SK-N-SH (cell line): ENCODE measurements around the gene RBL1.

Experiments
- CTCF ChIP-seq: fragments of 200-600 bp; sonication (generic); IDR thresholded peaks from 2 replicates; pipeline ENCODE4 v1.6.1; 2017; ENCODE audit warnings: antibody characterized with exemption, mild to moderate bottlenecking, moderate library complexity
- ELF1 ChIP-seq: IDR thresholded peaks from 2 replicates; pipeline ENCODE4 v1.4.0; 2012
- EP300 ChIP-seq, 2 experiments: IDR thresholded peaks; 2 replicates each; pipeline versions ENCODE4 v1.4.0 to v1.6.1; 2012; ENCODE audit warnings: borderline replicate concordance in 1 of 2, low read depth in 1 of 2, low read length in 1 of 2
- FOXM1 ChIP-seq: IDR thresholded peaks from 2 replicates; pipeline ENCODE4 v1.4.0; 2012; ENCODE audit warnings: low read depth, mild to moderate bottlenecking
- NFIC ChIP-seq: IDR thresholded peaks from 2 replicates; pipeline ENCODE4 v1.4.0; 2012; ENCODE audit warnings: borderline replicate concordance
- POLR2AphosphoS5 ChIP-seq: IDR thresholded peaks from 2 replicates; pipeline ENCODE4 v1.6.1; 2012; ENCODE audit warnings: low read depth, low read length
- RAD21 ChIP-seq: IDR thresholded peaks from 2 replicates; pipeline ENCODE4 v1.6.1; 2012; ENCODE audit warnings: mild to moderate bottlenecking, low read length
- TF ChIP-seq, protein P1 (sequence below): fragments of 150-350 bp; IDR thresholded peaks from 2 replicates; pipeline ENCODE4 v1.6.1; 2017; ENCODE audit warnings: antibody characterized with exemption, low read length, low read depth, borderline replicate concordance

DNA sequence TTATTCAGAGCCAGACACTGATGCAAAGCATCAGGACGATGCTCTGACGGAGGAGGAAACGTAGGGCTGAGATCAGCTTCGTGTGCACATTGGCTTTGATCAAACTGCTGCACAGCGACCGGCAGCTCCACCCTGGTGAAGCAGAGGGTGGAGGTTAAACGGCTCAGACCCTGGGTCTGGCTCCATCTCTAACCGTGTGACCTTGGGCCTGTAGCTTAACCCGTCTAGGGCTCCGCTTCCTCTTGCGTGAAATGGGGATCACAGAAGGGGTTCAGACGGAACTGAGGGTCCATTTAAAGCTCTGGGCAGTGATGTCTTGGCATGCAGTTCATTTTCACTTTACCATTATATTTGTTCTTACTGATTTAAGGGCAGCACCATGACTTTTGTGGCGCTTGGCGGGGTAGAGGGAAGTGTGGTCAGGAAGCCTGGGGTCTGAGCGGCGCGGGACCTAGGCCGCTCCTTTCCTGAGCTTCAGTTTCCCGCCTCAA, 644 bp downstream of the RBL1 start:
- TF ChIP-seq RAD21: no peak
- TF ChIP-seq CTCF: no peak
- TF ChIP-seq POLR2AphosphoS5: no peak
- no peak for TF ChIP-seq EP300 (IDR thresholded peaks at IDR 0.05; ENCODE audit: borderline replicate concordance in 1 of 2, low read depth in 1 of 2, low read length in 1 of 2)
- no peak for TF ChIP-seq NFIC
- TF ChIP-seq, protein P1, sequence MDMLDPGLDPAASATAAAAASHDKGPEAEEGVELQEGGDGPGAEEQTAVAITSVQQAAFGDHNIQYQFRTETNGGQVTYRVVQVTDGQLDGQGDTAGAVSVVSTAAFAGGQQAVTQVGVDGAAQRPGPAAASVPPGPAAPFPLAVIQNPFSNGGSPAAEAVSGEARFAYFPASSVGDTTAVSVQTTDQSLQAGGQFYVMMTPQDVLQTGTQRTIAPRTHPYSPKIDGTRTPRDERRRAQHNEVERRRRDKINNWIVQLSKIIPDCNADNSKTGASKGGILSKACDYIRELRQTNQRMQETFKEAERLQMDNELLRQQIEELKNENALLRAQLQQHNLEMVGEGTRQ: no peak
- no peak for TF ChIP-seq ELF1
- TF ChIP-seq FOXM1: no peak
